H1 (cell line): Measurements from ENCODE around the gene HSPA12A.

Source experiments
- ATF3 ChIP-seq: IDR thresholded peaks from 2 replicates; pipeline ENCODE4 v1.6.1; 2011; ENCODE audit warnings: low read depth, mild to moderate bottlenecking, low read length; ENCODE audit not compliant: insufficient read depth
- CBX8 ChIP-seq: fragments of 300-800, 300-1000 bp; sonication (generic); IDR thresholded peaks from 2 replicates; pipeline ENCODE4 v1.7.1; 2016; ENCODE audit warnings: low read depth, low read length, borderline replicate concordance
- CTCF ChIP-seq, 3 experiments: IDR thresholded peaks; 1 replicate in 2 of 3; 2 replicates in 1 of 3; pipeline versions ENCODE4 v1.5.1 to v1.6.1; 2011; ENCODE audit warnings: low read length in 3 of 3, mild to moderate bottlenecking in 3 of 3, inconsistent platforms in 2 of 3, low read depth in 1 of 3, moderate library complexity in 1 of 3; ENCODE audit not compliant: insufficient read depth in 1 of 3; ENCODE audit errors: control extremely low read depth in 1 of 3
- EP300 ChIP-seq, 2 experiments: IDR thresholded peaks; 1 replicate in 1 of 2; 2 replicates in 1 of 2; pipeline ENCODE4 v1.6.1; 2011 to 2012; ENCODE audit warnings: low read depth in 2 of 2, low read length in 2 of 2, mild to moderate bottlenecking in 2 of 2, borderline replicate concordance in 1 of 2, inconsistent platforms in 1 of 2, moderate library complexity in 1 of 2
- FOSL1 ChIP-seq: IDR thresholded peaks from 2 replicates; pipeline ENCODE4 v1.6.1; 2011; ENCODE audit warnings: mild to moderate bottlenecking, low read depth, low read length, moderate library complexity; ENCODE audit not compliant: insufficient read depth
- HDAC6 ChIP-seq: IDR thresholded peaks from one replicate; pipeline ENCODE4 v1.7.1; 2012; ENCODE audit warnings: low read depth, mild to moderate bottlenecking, inconsistent platforms, low read length, moderate library complexity
- JUND ChIP-seq: IDR thresholded peaks from 2 replicates; pipeline ENCODE4 v1.6.1; 2011; ENCODE audit warnings: mild to moderate bottlenecking, improper control_type of control experiment, low read length
- KDM5A ChIP-seq: fragments of 200-600 bp; IDR thresholded peaks from 2 replicates; pipeline ENCODE4 v1.7.1; 2012; ENCODE audit warnings: mild to moderate bottlenecking, low read length, inconsistent platforms, mixed read lengths
- PHF8 ChIP-seq: fragments of 200-600 bp; sonication (generic); conservative IDR thresholded peaks from 2 replicates; pipeline ENCODE4 v1.7.1; 2012; ENCODE audit warnings: low read depth, mild to moderate bottlenecking, inconsistent platforms, low read length, moderate library complexity
- POLR2AphosphoS5 ChIP-seq: IDR thresholded peaks from 2 replicates; pipeline ENCODE4 v1.6.1; 2011; ENCODE audit warnings: low read depth, low read length
- RFX5 ChIP-seq: IDR thresholded peaks from 2 replicates; pipeline ENCODE4 v1.6.1; 2011; ENCODE audit warnings: low read depth, low read length, improper control_type of control experiment, borderline replicate concordance
- USF2 ChIP-seq: IDR thresholded peaks from 2 replicates; pipeline ENCODE4 v1.6.1; 2011; ENCODE audit warnings: low read length, improper control_type of control experiment

- TF ChIP-seq FOSL1 (no peak), CTCF (IDR thresholded peaks at IDR 0.05; ENCODE audit: control extremely low read depth in 1 of 3, insufficient read depth in 1 of 3, low read depth in 1 of 3, low read length in 3 of 3) (no peak), ATF3 (no peak), POLR2AphosphoS5 (no peak), HDAC6 (no peak), RFX5 (no peak), JUND (no peak), PHF8 (no peak), KDM5A (no peak), CBX8 (no peak), EP300 (IDR thresholded peaks at IDR 0.05; ENCODE audit: borderline replicate concordance in 1 of 2, low read depth in 2 of 2, low read length in 2 of 2) (no peak), USF2 (no peak)
Observed at GRCh38 chr10:116687633-116688032, 54.7 kb downstream of the HSPA12A start.
